HuH-7.5 (cell line): Measurements from ENCODE around the gene FAM81A.
"Not testable (repeated sequence)": the region's sequence is repeated elsewhere in the genome, so short reads cannot be mapped to it uniquely, and the experiment has no call there.

Source experiments
- DNase-seq: peaks from one replicate; pipeline ENCODE4 v3.0.0; 2011; ENCODE audit warnings: low spot score

The FAM81A gene

GRCh38 chr15:59437817-59438624, at the start of gene FAM81A:
Gene FAM81A (plus strand): TSS chr15:59438186. CDS start chr15:59458627, 20,441 bp downstream.
- peak; percentile 83 for DNase-seq

- DNase-seq, result no peak
Observed at GRCh38 chr15:59388670-59389069, 49.3 kb upstream of the FAM81A start.

DNA sequence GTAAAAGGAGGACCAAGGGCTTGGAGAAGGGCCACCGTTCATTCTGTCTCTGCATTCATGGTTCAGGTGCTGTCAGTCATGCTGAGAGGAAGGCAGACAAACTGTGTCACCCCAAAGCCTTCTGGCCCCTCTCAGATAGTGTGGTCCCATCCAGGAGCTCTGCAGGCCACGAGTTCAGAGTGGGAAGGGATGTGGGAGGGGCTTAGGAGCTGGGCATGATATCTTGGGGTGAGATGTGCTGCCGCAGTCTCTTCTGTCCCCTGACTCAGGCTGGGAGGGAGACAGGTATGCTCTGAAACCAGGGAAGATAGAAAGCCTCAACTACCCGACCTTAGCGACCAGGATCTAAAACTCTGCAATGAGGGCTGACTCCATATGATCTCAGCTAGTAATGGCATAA, 45.7 kb upstream of the FAM81A start:
- no peak for DNase-seq

DNA sequence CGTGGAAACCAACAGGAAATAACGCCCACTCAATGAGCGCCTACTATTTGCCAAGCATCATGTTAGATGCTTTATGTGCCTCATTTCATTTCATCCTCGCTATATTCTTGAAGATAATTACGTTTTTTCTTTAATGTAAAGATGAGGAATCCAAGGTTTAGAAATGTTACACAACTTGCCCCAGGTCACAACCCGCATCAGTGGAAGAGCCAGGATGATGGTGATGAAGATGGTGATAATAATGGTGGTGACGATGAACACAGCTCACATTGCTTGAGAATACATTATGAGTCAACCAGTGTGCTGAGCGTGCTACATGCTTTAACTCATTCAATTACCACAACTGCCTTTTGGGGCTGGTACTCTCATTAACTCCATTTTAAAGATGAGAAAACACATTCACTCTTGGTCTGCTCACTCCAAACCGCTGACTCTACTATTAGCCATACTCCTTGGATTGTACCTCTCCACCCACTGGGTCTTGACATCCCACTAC, 43.8 kb upstream of the FAM81A start:
- no peak for DNase-seq

- DNase-seq, result no peak
Observed at GRCh38 chr15:59396211-59396610, 41.8 kb upstream of the FAM81A start.

- no peak for DNase-seq
Observed at GRCh38 chr15:59396679-59397078, 41.3 kb upstream of the FAM81A start.

- no peak for DNase-seq
Observed at GRCh38 chr15:59398220-59398619, 39.8 kb upstream of the FAM81A start.

DNA sequence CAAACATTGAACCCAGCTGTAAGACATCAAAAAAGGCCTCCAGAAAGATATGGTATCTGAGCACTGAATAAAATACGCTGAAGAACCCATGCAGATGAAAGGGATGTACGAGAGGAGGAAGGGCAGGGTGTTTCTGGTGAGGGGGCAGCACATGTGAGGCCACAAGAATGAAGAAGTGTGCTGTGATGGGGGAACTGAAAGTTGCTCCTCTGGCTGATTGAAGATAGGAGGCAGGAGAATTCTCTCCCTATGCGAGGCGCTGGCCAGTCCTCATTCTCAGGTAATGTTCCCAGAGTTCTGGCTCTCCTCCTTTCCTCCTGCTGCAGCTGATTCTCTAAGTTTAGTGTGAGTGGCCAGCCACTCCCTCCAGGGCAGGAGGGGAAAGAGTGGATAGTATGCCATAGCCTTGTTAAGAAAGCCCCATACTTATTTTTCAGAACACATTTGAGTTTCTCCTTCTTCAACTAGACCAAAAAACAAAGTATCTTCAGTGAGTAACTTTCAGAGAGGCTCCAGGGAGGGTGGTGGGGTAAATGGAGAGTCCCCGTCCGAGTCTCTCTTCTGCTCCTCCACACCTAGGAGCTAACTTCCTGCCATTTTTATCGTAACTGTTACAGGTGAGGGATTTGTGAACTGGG, 38.4 kb upstream of the FAM81A start:
- DNase-seq, result no peak

GRCh38 chr15:59400103-59400813, 37.7 kb upstream of the FAM81A start:
- no peak for DNase-seq

DNA sequence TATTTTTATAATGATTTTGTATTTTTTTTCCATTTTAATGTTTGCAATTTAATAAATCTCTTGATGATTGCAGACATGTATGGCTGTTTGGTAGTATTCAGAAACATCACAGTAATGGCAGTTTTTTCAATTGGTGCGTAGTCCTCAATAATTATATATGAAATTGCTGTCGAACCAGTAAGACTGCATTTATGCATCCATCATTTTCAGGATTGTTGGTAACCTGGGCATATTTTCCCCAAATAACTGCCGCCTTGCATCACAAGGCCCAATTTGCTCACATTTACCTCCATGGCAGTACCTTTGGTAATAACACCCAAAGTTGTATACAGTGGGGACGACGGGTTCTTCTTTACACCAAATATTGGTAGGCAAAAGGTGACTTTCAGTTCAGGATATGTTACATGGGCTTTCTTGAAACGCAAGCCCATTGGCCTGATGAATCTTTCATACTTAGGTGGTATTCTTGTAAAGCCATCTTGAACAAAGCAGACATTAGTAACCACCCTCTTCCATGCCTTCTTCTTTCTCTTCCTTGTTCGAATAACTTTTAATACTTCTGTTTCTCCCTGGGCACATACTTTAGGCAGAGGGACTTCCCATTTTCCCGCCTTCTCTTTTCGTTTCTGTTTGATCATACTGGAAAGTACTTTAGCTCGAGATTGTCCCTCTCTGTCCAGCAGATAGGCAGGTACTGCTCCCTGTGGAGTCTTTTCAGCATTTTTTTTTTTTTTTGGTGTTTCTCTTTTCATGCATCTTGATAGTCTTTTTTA, 36.7 kb upstream of the FAM81A start:
- DNase-seq, result not testable (repeated sequence)

DNA sequence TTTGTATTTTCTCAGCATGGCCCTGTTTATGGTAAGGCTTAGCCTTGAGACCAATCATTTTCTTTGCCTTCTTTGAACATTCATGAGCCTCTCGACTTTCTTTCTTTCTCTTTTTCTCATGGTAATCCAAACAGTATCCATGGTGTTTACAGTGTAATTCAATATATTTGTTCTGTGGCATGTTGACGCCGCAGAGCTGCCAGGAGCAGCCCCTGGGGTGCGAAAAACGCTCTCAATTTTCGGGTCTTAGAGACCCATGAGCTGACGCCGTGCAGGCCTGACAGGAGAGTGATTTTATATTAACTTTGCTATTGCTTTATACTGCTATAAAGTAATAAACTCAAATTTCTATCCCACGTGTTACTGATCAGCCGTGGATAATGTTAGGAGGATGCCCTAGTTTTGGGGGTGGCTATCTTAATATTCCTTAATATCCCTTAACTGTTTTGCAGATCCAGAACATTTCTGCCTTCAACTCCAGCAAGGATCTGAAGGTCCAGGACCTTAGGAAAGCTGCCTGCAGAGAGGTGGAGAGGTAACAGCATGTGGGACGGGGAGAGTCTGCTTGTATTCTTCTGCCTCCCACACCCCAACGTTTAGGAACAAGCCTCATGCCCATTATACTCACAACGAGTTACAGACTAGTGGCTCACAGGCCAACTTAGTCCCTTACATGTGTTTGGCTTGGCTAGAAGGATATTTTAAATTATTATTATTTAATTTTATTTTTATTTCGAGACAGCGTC, 36.0 kb upstream of the FAM81A start:
- no peak for DNase-seq

DNA sequence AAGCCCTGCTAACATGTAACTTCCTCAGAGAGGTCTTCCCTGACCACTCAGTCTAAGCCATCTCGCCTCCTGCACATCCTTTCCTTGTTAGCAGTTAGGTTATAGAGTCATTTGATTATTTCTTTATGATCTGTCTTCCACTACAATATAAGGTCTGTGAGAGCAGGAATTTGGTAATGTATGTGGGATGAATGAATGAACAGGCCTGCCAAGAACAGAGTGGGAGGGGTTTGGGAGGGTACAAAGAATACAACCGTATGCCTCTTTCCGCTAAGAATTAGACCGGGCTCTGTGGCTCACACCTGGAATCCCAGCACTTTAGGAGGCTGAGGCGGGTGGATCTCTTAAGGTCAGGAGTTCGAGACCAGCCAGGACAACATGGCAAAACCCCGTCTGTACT, 32.9 kb upstream of the FAM81A start:
- no peak for DNase-seq

DNA sequence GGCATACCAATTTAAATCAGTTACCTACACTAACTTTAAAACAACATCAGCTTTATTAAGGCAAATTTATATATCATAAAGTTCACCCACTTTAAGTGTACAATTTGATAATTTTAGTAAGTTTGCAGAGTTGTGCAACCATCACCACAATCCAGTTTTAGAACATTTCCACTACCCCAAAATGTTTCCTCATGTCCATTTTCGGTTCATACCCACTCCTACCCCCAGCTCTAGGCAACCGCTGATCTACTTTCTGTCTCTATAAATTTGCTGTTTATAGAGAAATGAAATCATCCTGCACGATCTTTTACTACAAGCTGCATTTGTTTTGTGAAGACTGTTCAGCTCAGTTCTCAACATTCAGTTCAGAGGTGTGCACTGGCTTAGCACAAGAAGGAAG, 31.5 kb upstream of the FAM81A start:
- DNase-seq, result no peak

DNA sequence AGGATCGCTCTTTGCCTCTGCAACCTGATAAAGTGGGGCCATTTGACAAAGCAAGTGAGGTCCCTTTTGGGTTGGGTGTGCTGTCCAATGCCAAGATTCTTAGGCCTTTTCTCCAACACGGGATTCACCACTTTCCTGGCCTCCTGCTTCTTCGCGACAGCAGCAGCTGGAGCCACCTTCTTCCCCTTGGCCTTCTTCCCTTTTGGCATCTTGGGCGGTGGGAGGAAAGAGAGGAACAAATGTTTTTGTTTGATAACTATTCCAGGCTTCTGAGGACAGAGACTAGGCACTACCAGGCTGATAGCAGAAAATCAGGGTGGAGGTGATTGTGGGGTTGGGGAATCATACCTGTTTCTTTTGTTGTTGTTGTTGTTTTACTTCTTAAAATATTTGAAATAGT, 30.0 kb upstream of the FAM81A start:
- no peak for DNase-seq

- no peak for DNase-seq
Observed at GRCh38 chr15:59410391-59410896, 27.5 kb upstream of the FAM81A start.

- DNase-seq, result no peak
Observed at GRCh38 chr15:59413577-59413976, 24.4 kb upstream of the FAM81A start.

DNA sequence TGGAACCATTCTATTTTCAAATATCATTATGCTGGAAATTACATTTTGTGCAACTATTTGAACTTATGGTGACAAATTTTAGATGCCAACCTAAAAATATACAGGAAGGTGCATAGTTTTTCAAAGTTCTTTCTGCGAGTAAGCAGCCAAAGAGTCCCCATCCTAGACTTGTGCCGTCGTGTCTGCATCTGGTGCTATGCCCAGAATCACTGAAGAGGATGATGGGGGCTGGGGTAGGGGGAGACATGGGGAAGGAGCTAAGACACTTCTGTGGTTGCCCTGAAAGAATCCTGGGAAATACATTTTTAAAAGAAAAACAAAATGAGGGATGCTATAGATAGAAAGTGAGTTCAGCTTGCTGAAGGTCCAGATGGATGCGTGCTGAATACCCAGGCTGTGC, 21.2 kb upstream of the FAM81A start:
- no peak for DNase-seq

DNA sequence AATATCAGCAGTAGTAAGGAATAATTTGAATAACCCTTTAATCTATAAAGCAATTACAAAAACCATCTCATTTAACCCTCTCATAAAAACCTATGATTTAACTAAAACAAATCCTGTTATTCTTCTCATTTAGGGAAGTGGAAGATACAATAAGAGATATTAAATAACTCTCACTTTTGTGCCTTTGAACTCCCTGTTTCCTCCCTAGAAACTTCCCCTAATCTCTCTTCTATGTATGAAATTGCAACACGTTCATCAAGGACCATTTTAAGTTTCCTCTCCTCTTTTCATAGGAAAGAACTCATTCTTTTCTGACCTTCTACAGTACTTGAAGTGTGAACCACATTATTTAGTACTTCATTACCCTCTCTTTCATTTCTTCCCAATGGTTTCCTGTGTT, 18.8 kb upstream of the FAM81A start:
- no peak for DNase-seq

DNA sequence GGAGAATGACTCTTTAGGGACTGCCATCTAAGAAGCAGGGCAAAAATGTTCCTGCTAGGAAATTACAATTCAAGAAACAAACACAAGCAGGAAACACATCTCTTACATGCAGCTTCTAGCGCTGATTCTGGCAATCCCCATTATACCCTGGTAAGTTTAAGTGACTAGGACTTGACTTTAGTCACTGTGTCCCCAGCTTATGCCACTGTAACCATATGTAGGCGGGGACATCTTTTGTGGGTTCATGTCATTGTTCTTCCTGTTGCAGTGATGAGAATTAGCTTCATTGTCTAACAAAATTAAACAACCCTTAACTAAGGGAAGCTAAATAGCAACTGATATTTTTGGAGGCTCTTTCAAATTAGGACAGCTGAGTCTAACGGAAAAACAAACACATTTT, 17.9 kb upstream of the FAM81A start:
- DNase-seq, result no peak

DNA sequence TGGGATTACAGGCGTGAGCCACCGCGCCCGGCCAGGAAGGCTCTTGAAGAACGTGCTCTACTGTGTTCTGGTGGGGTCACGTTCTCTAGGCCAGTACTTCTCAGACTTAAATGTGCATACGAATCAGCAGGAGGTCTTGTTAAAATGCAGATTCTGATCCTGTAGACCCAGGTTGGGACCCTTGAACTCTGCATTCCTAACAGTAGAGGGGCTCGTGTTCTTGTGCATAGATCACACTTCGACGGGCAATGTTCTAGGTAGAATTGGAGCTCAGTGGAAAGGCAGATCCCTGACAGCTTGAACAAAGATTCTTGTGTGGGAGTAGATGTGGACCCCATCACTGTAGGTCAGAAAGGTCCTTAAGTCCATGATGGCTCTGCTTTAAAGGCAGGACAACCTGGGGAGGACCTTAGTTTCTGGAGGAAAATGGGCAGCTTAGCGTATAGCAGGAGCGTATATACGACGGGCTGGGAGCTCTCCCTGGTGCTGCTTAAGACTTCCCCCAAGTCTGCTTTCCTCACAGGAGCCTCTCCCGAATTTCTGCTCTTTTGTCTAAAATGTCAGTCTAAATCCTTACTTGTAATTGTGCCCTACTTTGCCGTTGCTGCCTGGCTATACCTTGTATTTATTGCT, 16.9 kb upstream of the FAM81A start:
- no peak for DNase-seq

DNA sequence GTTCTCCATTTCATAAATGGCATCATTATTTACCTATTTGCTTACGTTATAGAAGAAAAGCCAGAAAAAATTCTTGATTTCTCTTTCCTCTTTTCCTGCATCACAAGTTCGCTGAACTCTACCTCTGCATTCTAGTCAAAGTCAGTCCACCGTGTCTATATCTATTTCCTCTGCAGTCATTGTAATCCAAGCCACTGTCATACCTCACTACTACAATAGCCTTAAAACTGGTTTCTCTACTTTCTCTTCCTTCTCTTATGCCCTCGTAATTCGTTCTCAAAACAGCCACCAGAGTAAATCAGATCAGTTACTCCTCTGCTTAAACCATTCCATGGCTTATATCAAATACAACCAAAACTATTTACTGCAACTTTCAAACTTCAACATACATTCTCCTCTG, 13.4 kb upstream of the FAM81A start:
- no peak for DNase-seq
